T47D (cell line): ENCODE measurements around the gene SGK2.

Experiments
- DNase-seq, 2 experiments: peaks; one replicate each; pipeline versions ENCODE4 v3.0.0 to v3.0.0-alpha.2; 2011 to 2012; ENCODE audit warnings: low read depth in 1 of 2, low spot score in 1 of 2
- JUND ChIP-seq: IDR thresholded peaks from 2 replicates; pipeline ENCODE4 v1.6.1; 2012; ENCODE audit warnings: low read depth
- in situ Hi-C: cut with HindIII; loops from 2 replicates; pipeline ENCODE4 v1.10.0; 2016; ENCODE audit warnings: low sequenced_read_pairs, low pct_unique_long_range_greater_than_20kb

Gene SGK2

GRCh38 chr20:43539975-43540672 is 18.7 kb upstream of the SGK2 start:
- in situ Hi-C loops, result no loop called here
- no peak for TF ChIP-seq JUND
- no peak for DNase-seq

GRCh38 chr20:43540673-43541060 is 18.2 kb upstream of the SGK2 start:
- TF ChIP-seq JUND, result no peak
- in situ Hi-C loops, result no loop called here
- DNase-seq, result no peak

- in situ Hi-C loops, result no loop called here
- no peak for TF ChIP-seq JUND
- no peak for DNase-seq
Observed at GRCh38 chr20:43541214-43541613, 17.6 kb upstream of the SGK2 start.

- in situ Hi-C loops, result no loop called here
- DNase-seq, result no peak
- no peak for TF ChIP-seq JUND
Observed at GRCh38 chr20:43542161-43542560, 16.7 kb upstream of the SGK2 start.

- in situ Hi-C loops, result no loop called here
- no peak for TF ChIP-seq JUND
- no peak for DNase-seq
Observed at GRCh38 chr20:43542674-43543073, 16.2 kb upstream of the SGK2 start.

GRCh38 chr20:43543138-43543537 is 15.7 kb upstream of the SGK2 start:
- in situ Hi-C loops, result no loop called here
- no peak for DNase-seq
- no peak for TF ChIP-seq JUND

GRCh38 chr20:43544501-43544900 is 14.3 kb upstream of the SGK2 start:
- TF ChIP-seq JUND, result no peak
- no peak for DNase-seq
- in situ Hi-C loops, result no loop called here

GRCh38 chr20:43545837-43546578 is 12.8 kb upstream of the SGK2 start:
- in situ Hi-C loops, result no loop called here
- no peak for TF ChIP-seq JUND
- no peak for DNase-seq

- in situ Hi-C loops, result no loop called here
- no peak for DNase-seq
- TF ChIP-seq JUND, result no peak
Observed at GRCh38 chr20:43548273-43548880, 10.4 kb upstream of the SGK2 start.

- DNase-seq, result no peak
- in situ Hi-C loops, result no loop called here
- no peak for TF ChIP-seq JUND
Observed at GRCh38 chr20:43549416-43550065, 9.3 kb upstream of the SGK2 start.

- no peak for TF ChIP-seq JUND
- DNase-seq, result no peak
- in situ Hi-C loops, result no loop called here
Observed at GRCh38 chr20:43550456-43550855, 8.4 kb upstream of the SGK2 start.

- no peak for DNase-seq
- no peak for TF ChIP-seq JUND
- in situ Hi-C loops, result no loop called here
Observed at GRCh38 chr20:43554369-43554768, 4.5 kb upstream of the SGK2 start.

- no peak for DNase-seq
- no peak for TF ChIP-seq JUND
- in situ Hi-C loops, result no loop called here
Observed at GRCh38 chr20:43559147-43559987, 540 bp downstream of the SGK2 start.
